Measurements from ENCODE around the gene WASF2.

DNA sequence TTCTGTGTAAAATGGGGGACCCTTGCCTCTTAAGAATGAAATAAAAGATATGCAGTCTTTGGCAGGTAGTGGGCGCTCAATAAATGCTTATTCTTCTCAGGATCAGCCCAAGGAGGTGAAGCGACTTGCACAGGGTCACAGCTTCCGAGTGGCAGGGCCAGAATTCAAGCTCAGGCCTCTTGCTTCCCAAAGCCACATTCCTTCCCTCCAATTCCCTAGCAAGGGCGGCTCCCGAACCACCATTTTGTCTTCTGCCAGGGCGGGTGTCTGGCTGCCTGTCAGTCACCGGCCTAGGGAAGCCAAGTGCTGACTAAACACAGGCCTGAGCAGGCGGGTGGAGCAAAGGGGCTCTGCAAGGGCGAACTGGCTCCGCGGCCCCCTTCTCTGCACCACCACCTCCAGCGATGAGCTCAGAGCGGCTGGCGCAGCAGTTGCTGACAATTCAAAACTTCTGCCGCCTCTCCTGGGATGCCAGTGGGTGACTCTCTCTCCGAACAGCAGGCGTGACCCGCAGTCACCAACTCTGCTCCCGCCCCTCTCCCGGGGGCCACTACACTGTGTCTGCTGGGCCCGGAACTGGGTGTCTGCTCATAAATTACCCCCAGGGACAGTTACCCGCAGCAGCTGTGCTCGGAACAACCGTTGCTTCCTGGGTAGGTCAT lies 86.8 kb downstream of the WASF2 start:
- TF ChIP-seq EZH2 (IDR thresholded peaks at IDR 0.05): no peak
- TF ChIP-seq POLR2AphosphoS5 (IDR thresholded peaks at IDR 0.05; ENCODE audit: borderline replicate concordance, low read depth, low read length): no peak

All from SK-N-MC (cell line).